RWPE1 (cell line): ENCODE results near the gene RASAL2.

Source experiments
- CTCF ChIA-PET: fragments of 350-600 bp; sonication (Branson Sonifier 250); formaldehyde crosslinking; extraction: SDS; loops from one replicate; lab custom pipeline; 2021; lab: Yijun Ruan, JAX
- POLR2A ChIA-PET: fragments of 400-600 bp; formaldehyde crosslinking; extraction: SDS; loops from one replicate; lab custom pipeline; 2020; ENCODE audit warnings: antibody characterized with exemption; ENCODE audit not compliant: low non-redundant PET; lab: Yijun Ruan, JAX
- DNase-seq: peaks from one replicate; pipeline ENCODE4 v3.0.0; 2012; ENCODE audit warnings: low spot score
- H3K27ac ChIP-seq: fragments of 450-650 bp; 2 replicates; pipeline ENCODE4 v1.5.1; 2017
- TF ChIP-seq, protein P1 (sequence below): fragments of 450-650 bp; conservative IDR thresholded peaks from 2 replicates; pipeline ENCODE4 v1.5.1; 2017; ENCODE audit warnings: low read depth, mild to moderate bottlenecking

The RASAL2 gene

DNA sequence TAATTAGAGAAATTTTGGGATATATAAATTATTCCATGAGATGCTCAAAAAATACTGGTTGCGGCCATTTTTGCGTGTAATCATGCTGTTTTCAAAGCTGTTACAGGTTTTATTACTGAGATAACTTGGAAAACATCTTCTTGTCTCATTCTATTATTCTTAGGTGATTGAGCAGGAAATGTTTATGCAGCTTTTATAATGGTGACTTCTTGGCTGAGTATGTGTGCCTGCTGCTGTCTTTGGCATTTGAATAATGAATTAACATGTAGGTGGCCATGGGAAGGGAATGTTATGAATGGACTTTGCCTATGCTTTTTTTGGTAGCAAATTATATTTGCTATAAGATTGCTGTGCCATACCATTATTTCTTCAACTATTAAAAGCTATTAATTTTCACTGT is 52.5 kb downstream of the RASAL2 start:
- ChIA-PET POLR2A (no interaction called here), CTCF (no interaction called here)
- TF ChIP-seq, protein P1, sequence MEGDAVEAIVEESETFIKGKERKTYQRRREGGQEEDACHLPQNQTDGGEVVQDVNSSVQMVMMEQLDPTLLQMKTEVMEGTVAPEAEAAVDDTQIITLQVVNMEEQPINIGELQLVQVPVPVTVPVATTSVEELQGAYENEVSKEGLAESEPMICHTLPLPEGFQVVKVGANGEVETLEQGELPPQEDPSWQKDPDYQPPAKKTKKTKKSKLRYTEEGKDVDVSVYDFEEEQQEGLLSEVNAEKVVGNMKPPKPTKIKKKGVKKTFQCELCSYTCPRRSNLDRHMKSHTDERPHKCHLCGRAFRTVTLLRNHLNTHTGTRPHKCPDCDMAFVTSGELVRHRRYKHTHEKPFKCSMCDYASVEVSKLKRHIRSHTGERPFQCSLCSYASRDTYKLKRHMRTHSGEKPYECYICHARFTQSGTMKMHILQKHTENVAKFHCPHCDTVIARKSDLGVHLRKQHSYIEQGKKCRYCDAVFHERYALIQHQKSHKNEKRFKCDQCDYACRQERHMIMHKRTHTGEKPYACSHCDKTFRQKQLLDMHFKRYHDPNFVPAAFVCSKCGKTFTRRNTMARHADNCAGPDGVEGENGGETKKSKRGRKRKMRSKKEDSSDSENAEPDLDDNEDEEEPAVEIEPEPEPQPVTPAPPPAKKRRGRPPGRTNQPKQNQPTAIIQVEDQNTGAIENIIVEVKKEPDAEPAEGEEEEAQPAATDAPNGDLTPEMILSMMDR = no peak
- no peak for DNase-seq
- H3K27ac ChIP-seq = no peak overlapping the region

DNA sequence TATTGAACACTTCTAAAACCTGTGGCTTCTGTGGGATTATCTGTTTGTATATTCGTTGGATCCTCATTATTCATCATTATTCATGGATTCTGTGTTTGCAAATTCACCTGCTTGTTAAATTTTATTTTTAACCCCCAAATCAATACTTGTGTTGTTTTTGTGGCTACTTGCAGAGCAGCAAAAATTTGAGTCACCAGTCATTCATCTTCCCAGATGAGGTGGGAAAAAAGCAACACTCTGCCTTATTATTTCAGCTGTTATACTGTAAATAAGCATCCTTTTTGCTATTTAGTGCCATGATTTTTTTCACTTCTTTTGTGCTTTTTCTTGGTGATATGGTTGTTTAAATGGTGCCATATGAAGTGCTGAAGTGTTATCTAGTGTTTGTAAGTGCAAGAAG is 56.7 kb downstream of the RASAL2 start:
- DNase-seq = no peak
- ChIA-PET CTCF (no interaction called here), POLR2A (no interaction called here)
- H3K27ac ChIP-seq = no peak overlapping the region
- TF ChIP-seq, protein P1 = no peak

DNA sequence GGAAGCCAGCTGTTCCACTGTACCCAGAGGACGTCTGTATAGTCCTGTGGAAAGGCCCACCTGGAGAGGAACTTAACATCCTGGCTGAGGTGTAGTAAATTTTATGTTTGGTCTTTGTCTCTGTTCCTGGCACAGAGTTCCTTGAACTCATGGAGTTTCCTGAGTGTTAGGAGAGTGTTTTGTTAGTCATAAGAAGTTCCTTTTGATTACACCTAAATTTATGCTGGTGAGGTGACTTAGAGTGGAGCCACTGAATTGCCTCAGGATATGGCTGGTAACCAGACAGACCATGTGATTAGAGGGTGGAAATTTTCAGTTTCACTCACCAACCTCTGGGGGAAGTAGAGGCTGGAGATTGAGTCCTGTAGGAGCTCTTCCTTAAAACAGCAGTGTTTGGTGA is 57.9 kb downstream of the RASAL2 start:
- TF ChIP-seq, protein P1 = no peak
- no peak for DNase-seq
- POLR2A ChIA-PET = no interaction called here
- no peak overlapping the region for H3K27ac ChIP-seq
- CTCF ChIA-PET = no interaction called here

DNA sequence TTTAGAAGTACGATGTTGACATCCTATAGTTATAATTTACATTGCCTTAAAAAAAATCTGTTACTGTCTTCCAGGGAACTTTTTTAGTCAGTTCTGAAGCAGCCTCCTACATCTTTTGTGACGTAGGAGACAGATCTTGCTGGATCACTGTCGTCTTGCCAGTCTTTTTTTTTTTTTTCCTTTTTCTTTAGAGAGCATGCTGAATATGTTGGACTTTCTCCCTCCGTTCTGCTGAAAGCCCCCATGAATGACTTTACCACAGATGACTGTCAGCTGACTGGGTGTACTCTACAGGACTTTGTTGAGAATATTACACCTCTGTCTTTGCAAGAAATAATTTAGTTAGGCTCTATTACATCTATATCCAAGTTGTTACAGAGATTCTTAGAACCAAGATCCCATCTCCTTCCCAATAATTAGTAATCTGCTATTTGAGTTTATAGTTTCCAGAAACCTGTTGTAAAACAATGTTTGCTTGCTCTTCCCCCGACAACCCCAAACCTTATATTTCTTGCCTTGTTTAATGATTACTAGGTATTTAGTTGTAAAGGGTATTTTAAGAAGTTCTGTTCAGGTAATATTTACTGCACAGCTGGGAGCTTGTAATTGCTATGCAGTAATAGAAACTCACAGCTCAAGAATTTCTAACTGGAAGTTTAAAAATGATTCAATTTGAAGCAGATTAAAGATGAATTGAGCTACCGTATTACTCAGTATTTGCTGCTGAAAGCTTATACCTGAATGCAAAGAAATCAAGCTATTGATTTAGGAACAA is 61.8 kb downstream of the RASAL2 start:
- no peak overlapping the region for H3K27ac ChIP-seq
- TF ChIP-seq, protein P1 = no peak
- POLR2A ChIA-PET = no interaction called here
- DNase-seq = no peak
- CTCF ChIA-PET = no interaction called here

DNA sequence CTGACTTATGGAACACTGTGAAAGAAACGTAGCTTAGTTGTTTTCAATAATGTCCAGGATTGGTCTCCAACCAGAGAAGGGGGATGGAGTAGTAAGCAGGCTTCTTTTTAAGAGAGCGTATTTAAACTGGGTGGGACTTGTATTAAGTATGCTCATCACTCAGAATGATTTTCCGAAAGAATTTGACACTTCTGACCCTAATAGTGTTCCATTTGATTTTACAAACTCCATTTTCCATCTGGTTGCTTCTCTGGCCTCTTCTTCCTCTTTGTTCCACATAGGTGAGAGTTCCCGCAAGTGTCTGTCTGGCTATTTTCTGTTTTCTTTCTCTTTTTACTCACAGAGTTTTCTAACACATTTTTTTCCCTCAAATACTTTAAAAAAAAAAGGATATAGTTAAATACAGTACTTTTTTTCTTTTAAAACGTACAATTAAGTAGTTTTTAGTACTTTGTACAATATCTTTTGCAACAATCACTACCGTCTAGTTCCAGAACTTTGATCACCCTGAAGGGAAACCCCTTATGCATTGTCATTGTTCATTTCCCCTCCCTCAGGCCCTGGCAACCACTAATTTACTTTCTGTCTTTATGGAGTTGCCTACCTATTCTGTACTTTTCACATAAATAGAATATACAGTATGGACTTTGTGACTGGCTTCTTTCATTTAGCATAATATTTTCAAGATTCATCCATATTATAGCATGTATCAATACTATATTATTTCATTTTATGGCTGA is 67.0 kb downstream of the RASAL2 start:
- no peak for DNase-seq
- no peak overlapping the region for H3K27ac ChIP-seq
- CTCF ChIA-PET = no interaction called here
- POLR2A ChIA-PET = no interaction called here
- TF ChIP-seq, protein P1 = no peak

DNA sequence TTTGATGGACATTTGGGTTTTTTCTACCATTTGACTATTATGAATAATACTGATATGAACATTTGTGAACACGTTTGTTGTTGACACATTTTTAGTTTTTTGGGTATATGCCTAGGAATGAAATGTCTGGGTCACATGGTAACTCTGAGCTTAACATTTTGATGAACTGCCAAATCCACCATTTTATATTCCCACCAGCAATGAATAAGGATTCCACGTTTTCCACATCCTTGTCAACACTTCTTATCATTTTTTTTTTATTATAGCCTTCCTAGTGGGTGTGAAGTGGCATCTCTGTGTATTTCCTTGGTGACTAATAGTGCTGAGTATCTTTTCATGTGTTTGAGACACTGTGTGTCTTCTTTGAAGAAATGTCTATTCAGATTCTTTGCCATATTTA is 67.6 kb downstream of the RASAL2 start:
- TF ChIP-seq, protein P1 = no peak
- CTCF ChIA-PET = no interaction called here
- no peak overlapping the region for H3K27ac ChIP-seq
- POLR2A ChIA-PET = no interaction called here
- DNase-seq = no peak
